ENCODE results near the gene ACSL1.

The ACSL1 gene, protein sequence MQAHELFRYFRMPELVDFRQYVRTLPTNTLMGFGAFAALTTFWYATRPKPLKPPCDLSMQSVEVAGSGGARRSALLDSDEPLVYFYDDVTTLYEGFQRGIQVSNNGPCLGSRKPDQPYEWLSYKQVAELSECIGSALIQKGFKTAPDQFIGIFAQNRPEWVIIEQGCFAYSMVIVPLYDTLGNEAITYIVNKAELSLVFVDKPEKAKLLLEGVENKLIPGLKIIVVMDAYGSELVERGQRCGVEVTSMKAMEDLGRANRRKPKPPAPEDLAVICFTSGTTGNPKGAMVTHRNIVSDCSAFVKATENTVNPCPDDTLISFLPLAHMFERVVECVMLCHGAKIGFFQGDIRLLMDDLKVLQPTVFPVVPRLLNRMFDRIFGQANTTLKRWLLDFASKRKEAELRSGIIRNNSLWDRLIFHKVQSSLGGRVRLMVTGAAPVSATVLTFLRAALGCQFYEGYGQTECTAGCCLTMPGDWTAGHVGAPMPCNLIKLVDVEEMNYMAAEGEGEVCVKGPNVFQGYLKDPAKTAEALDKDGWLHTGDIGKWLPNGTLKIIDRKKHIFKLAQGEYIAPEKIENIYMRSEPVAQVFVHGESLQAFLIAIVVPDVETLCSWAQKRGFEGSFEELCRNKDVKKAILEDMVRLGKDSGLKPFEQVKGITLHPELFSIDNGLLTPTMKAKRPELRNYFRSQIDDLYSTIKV

DNA sequence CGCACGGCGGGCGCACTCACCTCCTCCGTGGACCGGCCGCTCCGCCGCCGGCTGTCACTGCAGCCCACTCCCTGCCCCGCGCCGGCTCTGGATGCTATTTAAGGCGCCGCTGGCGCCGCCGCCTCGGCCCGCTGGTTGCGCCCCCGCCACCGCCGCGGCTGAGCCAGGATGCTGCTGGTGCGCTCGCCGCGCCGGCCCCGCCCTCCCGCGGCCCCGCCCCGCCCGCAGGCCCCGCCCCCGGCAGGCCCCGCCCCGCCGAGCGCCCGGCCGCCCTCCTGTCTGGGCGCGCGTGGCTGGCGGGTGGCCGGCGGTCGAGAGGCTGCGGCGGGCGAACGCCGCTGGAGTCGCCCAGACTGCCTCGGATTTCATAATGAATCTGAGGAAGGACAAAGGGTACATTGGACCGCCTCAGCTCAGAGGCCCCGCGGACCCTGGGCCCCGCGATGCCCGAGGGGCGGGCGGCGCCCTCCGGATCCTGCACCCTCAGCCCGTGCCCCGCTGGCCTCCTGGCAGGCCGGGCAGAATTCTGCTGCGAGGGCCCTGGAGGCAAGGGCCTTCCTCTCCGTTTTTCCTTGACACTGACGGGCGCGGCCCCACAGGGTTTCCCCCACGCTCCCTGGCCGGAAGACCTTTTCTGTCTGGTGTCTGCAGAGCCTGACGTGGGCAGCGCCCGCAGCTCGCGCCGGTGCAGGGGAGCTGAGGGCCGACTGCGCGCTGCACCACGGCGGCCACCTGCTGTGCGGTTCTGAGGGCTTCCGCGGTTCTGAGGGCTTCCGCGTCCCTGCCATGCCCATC is at the start of gene ACSL1:
TSS of gene ACSL1 (minus strand) at position 73 of the 795 bp plus-strand sequence. CDS start 22,454 bp downstream, outside the sequence.
- DNase-seq = peak; percentile 75 to 78

DNA sequence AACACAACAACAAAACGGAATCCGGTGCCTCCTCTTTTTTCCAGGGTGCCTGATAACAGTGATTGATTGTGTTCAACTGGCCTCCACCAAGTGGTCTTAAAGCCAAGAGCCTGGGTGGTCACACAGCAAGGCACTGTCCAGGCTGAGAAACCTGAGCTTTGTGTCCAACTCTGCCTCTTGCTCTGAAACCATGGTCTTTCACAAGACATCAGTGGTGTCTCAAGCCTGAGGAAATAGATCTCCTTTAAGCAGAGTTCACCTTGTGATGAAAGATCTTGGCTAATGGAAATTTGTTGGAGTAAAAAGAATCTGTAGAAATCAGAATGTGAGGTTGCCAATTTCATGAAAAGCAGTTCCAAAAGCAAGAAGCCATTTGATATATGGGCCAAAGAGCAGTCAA is 47.3 kb upstream of the ACSL1 start:
- no peak for DNase-seq

DNA sequence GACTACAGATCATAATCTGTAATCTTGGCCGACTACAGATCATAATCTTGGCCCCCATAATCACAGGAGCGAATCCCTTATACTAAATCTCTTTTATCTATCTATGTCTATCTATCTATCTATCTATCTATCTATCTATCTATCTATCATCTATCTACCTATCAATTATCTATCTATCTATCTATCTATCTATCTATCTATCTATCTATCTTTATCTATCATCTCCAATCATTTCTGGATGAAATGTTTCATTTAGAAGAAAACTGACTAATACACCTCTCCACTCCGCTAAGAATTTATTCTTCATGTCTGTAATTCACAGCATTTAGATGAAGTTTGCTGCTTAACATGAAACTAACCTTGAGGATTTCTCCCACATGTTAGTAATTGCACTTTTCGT is 45.0 kb upstream of the ACSL1 start:
- no peak for DNase-seq

DNA sequence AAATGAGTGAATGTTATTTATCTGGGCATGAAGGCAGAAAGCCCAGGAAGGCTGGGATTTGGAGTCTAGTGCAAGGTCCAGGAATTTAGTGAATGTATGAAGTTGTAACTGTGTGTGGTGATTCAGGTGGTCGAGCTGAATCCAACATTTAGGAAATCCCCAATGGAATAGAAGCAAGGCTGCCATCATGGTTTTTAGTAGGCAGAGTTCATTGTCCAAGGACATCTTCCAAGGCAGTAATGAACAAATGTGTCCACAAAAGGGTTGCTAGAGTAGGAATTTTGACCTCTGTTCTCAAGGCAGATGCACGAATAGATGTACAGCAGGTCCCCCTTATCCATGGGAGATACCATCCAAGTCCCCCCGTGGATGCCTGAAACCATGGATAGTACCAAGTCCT is 42.9 kb upstream of the ACSL1 start:
- no peak for DNase-seq

DNA sequence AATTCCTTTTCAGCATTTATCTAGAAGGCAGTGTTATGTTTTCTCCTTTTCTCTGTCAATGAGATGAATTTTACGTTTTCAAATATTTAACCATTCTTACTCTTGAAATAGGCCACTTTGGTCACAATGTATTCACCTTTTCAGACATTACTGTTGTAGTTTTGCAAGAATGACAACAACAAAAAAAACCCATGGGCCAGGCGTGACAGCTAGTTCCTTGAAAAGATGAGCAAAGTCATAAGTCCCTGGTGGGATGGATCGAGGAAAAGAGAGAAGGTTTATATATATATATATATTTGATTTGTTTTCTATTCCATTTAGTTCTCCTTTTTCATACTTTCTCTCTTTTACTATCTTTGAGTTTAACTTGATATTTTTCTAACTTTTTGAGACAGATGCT is 38.1 kb upstream of the ACSL1 start:
- DNase-seq = no peak

DNA sequence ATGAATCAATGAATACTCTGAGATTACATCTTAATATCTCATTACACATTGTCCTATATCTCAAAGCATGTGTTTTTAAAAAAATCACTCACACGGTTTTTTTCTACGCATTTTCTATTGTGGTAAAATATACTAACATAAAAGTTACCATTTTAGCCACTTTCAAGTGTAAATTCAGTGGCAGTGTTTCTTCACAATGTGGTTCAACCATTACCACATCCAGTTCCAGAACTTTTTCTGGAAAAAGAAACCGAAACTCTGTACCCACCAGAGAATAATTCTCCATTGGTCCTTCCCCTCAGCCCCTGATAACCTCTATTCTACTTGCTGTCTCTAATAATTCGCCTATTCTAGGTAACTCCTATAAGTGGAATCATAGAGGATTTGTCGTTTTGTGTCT is 35.3 kb upstream of the ACSL1 start:
- DNase-seq = no peak

DNA sequence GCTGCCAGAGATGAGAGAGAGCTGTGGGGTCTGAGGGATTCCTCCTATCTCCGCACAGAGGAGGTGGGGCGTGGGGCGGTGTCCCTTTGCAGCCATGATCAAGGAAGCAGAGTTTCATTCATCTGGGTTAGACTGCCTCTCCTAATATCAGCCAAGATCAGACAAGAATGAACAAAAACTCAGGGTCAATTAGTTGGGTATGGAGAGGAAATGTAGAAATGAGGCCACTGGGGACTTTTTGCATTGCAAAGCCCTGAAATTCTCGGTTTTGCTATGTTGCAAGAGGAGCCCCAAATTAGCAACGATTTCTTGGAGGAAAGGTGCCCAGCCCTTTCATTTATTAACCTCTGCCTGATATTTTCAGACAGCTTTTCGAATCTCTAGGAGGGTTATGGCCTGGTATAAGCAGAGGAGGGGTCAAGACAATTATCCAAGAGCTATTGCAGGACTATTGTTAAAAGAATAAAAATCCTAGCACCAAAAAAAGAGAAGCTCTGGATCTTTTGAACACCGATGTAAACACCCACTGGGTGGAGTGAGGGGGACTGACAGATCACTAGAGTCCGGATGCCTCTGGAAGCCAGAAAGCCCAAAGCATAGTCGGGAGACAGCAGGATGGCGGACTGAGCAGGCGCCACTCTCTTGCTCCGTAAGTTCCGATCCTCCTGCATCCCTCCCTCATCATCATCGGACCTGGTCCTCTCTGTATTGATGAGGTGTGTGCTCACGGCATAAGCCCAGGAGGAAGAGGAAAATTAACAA is 34.4 kb upstream of the ACSL1 start:
- DNase-seq = no peak

DNA sequence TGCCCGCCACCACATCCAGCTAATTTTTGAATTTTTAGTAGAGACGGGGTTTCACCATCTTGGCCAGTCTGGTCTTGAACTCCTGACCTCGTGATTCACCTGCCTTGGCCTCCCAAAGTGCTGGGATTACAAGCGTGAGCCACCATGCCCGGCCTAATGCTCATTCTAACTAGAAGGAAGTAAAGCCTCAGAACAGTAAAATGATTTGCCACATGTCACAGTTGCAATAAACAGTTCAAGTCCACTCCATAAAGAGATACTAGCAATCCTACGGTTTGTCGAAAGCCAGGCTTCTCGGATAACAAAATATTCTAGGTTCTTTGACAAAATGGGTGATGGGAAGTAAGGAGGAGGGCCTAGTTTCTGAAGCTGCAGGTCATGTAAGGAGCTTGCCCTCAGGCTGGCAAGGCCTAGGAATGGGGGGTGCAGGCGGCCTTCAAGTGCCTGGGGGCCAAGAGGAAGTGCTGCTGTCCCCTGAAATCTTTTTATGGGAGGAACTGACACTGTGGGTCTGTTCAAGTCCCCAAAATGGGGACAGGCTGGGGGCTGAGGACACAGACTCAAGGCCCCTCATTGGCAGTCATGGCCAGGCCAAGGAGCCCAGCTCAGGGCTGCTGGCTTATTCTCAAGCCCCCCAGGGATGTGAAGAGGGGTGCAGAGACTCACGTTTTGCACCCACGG is 31.8 kb upstream of the ACSL1 start:
- no peak for DNase-seq

DNA sequence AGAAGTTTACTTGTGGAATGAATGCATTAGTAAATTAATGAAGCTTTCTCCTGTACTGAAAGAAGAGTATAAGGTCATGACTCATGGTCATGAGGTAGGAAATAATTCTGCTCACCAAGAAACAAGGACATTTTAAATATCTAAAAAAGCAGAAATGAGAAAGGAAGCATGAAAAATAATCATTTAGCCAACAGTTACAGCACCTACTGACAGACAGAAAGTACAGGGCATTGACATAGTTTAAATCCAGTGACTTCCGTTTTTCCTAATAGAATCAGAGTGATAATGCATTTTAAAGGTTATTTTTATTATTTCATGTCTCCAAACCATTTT is 30.5 kb upstream of the ACSL1 start:
- no peak for DNase-seq

DNA sequence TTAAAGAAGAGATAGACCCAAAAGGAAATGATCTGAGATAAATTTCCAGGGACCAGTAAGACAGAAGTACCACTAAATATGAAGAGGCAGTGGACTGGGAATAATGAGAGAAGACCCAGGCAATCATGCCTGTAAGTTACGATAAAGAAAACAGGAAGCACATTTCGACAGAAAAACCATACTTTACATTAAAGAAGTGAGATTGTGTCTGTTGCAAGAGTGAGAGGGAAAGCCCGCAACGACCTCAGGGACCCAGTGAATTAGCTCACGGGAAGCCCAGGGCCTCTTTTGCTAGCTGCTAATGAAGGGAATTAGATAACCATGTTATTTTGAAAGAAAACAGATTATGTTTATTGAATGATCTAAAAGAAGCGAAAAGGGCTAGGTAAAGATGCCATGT is 28.9 kb upstream of the ACSL1 start:
- no peak for DNase-seq

DNA sequence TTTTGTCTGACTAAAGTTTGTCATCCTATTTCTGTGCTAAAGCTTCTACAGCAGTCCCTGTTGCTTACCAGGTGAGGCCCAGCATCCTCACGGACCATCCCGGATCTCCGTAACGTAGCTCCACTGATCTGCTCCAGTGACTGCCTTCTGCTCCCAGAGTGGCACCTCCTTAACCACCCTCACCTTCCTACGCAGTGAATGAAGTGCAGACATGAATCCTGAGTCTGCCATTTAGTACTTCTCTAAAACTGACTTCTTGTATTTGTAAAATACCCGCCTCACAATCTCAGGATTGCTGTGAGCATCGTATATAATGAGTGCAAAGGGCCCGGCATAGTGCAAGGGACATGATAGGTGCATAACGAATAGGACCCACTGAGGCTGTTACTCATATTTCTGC is 27.7 kb upstream of the ACSL1 start:
- no peak for DNase-seq

DNA sequence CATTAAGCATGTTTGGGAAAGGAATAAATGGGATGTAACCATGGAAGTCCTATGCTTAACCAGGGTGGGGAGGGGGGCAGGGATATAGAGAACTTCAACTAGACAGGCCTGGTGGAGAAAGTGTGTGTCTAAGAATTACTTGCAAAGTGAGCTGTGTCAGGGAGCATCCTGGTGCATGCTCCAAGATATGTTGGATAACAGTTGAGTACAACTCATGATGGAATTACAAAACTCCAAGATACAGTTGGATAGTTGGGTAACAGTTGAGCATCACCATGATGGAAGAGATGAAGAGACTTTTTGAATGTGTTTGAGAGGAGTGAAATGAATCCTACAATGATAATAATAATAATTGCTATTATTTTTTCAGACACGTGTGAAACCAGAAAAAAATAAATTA is 26.1 kb upstream of the ACSL1 start:
- no peak for DNase-seq

DNA sequence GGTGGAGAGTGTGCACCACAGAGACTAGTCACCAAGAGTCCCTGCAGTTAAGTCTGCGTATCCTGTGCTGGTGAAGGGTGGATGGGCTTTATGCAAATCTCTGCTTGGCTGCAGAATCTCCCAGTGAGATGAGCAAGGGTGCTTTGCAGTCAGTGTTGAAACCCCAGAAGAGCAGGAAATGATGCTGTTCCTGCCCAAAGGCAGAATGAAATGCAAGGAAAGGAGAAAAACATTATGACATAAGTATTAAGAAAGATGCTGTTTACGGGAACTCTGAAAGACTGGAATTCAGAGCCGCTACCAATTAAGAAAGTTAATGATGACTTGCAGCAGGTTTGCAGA is 25.4 kb upstream of the ACSL1 start:
- no peak for DNase-seq

DNA sequence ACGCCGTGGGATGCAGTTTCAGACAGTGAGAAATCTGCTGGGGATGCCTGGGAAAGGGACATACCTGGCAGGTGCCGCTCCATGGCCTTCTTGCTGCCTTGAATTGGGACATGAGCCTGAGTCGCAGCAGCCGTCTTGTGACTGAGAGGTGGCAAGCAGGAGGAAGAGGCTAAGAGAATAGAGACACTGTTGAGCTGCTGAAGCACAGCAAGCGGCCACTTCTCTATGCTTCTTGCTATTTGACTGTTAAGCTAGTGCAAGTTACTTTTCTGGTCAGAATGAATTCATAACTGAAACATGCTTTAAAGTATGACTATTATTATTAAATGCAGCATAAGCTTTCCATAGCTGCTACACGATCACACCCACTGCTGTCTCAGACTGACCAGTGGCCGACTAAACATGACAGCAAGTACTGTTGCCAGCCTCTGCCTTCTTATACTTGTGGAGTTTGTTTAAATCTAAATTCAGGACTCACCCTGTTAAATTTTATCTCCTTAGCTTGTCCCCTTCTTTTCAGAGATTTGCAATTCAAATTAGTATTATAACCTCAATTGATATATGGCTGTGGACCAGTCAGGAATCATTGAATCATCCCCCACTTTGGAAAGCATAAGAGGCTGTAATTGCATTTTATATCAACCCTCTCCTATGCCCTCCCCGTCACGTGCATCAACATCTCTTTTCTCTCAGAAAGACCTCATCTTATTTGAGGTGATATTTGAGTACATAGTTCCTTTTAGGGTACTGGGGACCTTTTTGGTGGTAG is 24.8 kb upstream of the ACSL1 start:
- DNase-seq = no peak

DNA sequence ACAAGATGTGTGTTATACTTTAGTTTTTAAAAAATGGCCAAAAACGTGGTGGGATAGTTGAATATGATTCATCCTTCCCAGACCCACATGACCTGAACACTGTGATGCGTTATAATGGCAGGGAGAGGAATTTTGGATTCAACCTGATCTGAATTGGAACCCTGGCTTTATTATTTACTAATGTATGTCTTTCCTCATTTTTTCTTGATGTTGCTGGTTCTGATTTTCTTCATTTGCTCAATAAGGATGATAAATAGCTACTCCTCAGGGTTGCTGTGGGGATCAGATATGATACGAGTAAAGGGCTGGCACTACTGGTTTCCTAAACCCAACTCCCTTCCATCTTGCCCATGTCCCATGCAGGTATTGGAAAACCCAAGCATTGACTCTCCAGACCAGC is 24.2 kb upstream of the ACSL1 start:
- no peak for DNase-seq

DNA sequence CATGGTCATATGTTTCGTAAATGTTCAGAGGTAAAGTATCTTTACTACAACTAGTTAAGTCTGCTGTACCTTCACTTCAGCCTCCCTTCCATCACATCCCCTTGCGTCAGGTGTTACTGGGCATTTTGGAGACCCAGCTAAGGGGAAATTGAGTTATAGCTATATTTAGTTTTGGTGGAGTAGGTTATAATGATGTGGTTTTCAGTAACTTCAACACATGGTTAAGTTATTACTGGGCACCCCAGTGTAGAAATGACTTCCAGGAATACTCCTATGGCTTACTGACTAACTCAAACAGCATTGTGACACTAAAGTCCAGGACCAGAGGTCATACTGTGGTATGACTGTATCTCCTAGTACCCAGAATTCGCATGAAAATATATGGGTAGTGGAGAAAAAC is 23.4 kb upstream of the ACSL1 start:
- no peak for DNase-seq

DNA sequence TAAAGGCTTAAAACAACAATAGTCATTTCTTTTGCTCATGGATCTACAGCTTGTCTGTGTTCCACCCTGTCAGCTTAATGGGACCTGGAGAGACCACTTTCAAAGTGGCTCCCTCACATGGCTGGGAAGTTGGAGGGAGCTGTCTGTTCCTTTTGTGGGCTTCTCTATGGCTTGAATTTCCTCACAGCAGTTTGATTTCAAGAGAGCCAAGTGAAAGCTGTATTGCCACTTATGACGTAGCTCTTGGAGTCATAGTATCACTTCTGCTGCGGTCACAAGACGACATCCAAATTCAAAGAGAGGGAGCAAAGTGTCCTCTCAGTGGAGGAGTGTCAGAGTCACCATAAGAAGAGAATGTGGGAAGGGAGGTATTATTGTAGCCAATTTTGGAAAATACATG is 22.7 kb upstream of the ACSL1 start:
- DNase-seq = no peak

DNA sequence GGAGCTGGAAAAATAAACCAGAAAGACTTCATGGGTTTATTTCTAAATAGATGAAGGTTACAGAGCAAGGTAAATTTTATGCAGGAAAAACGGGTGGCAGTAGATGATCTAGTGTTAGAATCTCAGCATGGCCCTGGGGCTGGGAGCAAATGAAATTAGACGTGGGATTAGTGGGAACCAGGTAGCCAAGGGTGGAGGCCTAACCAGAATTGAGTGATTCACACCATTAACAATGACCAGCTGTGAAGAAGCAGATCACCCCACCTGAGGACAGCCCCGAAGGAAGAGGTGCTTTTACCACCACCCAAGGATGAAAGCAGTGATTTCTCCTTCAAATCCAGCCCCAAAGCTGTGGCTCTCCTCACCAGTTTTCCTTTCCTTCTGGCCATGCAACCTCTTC is 20.8 kb upstream of the ACSL1 start:
- no peak for DNase-seq

DNA sequence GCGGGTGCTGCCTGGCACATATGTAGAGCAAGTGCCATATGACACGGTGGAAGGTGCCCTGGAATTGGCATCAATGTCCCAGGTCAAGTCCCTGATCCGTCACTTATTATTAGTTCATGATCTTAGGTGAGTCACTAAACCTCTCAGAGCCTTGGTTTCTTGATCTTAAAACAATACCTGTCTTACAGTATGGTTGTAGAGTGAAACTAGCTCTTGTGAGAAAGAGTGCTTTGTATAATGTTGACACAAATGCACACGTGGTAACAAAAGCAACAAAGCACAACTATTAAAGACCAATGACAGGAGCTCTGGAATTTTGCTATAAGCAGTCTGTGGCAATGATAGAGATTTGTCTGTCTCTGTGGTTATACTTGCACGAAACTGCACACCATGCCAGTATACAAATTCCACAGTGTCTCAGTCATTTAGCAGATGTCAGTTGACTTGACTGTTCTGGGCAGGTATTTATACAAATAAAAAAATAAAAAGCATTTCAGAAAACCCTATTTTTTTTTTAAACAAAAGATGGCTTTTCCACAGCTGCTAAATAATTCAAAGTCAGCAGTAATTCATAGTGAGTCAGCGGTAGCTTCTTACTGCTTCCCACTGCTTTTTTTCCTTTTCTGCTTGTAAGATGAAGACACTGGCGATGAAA is 19.7 kb upstream of the ACSL1 start:
- no peak for DNase-seq

DNA sequence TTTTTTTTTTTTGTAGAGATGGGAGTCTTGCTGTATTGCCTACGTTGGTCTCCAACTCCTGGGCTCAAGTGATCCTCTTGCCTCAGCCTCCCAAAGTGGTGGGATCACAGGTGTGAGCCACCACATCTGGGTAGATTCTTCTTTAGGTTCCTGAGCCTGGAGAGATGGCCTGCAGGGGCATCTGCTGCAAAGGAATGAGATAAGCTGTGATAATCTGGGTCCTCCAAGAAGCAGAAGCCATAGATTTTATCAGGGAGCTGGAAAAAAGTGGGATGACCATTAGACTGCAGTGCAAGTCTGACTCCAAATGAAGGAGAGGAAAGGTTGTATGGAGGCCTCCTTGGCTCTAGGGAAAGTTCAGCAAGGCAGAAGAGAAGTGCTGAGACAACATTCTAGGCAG is 19.0 kb upstream of the ACSL1 start:
- no peak for DNase-seq

DNA sequence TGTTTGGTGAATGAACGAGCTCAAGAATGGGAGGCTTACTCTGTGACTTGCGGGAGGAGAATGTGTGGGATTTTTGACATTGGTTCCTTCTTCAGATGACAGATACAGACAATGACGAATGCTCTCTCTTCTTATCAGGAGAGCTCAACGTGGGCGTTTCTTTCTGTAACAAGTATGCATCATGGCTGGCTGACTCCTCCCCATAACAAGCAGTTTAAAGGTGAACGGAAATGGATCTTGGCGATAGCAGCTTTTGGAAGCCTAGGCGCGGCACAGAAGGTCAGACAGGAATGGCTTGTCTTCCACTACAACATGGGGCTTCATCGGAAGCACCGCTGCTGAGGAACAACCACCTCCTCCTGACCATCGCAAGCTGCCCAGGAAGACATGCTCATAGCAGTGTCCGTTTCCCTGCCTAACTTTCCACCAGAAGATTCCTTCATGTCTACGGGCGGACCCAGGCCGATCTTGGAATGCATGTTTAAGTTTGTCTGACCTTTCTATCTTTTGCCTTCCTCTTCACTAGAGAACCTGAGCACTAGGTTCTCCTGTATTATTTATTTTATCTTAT is 18.3 kb upstream of the ACSL1 start:
- DNase-seq = no peak
